DMS 273 (cell line): ENCODE results near the gene PPOX.

Source experiments
- DNase-seq: peaks from one replicate; lab custom pipeline; 2025; ENCODE audit not compliant: unreplicated experiment; lab: John Stamatoyannopoulos, UW

Gene PPOX

DNA sequence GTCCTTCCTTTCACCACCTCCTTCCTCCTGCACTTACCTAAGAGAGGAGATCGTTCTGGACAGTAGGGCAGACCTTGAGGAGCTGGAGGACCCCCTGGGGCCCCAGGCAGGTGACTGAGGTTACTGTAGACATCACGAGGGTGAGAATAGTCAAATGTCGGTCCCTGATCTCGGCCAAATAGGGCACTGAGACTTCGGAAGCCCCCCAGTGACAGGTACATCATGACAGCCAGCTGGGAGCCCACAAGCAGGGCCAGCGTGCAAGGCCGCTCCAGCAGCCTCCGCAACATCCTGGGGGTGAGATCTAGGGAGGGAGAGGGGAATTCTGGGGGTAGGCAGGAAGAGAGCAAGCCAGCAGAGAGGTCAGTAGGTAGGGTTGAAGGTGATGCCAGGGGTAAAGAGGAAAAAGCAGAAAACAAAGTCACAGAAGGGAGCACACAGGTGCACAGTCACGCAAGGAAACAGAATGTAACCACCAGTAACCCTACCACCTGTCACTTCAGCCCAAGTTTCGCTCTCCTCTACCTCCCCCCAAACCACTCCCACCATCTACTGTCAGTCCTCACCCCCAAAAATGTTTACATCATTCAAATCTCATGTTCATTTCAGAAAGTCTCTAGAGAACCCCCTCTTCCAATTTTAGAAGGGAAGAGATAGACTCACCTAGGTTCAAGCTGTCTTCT lies 9.7 kb downstream of the PPOX start:
- DNase-seq = no peak

DNA sequence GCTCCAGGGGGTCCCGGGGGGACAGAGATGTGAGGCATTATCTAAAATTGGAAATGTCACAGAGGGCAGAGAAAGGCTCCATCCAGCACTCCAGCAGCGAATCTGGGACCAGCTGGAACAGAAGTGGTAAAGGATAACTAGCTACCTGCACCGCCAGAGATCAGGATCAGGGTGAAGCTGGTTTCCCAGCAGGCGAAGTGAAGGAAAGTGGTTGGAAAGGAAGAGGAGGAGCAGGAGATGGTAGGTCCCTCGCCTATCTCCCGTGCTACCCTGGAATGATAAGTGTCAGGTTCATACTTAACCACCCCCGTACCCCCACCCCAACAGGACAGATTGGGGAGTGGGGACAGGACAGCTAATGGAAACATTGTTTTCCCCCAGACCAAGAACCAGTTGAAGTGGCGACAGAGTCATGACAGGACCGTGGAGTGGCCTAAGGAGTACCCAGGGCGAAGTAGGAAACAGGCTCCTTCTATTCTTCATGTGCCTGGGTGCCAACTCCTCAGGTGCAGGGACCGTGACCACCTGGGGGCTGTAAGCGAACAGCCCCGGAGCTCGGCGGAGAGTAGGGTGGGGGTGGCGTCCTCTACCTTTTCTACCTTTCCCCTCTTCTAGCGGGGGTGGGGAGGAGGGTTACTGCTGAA lies 10.4 kb downstream of the PPOX start:
- DNase-seq = peak; percentile 30

DNA sequence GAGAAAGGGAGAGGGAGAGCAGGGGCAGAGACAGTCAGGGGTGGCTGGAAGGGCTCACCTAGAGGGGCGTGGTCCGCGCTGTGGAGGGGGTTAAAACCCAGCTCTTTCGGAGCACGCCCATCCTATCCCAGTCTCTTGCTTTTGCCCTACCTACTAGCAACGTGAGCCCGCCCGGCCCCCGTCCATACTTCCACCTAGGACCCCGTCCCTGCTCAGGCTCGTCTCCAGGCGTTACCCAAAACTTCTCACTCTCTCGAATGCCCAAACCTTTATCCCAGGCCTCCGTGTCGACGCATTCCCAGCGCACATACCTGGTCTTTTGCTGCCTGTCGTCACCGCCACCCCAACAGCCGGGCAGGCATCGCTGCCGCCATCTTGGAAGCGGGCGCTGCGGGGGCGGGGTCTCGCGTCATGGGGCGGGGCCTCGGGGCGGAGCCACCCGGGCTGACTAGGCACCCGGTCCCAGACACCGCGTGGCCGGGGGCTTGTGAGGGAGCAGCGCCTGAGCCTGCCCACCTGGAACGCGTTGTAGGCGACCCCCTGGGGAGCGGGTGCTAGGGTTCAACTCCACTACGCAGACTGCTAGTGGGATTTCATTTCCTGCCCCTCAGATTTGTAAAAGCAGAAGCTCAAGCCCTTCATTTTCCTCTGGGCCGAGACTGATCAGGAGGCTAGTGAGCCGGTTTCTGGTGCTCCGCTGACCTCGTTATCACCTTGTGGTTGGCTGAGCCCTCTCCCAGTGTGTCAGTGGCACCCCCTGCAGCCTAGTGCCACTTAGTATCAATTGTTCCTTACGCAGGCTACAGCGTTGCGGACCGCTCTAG lies 11.1 kb downstream of the PPOX start, which contains the start of gene B4GALT3:
B4GALT3 (minus strand) TSS at position 396 of the 824 bp plus-strand sequence. CDS start 1,447 bp downstream, outside the sequence.
- peak; percentile 92 for DNase-seq

DNA sequence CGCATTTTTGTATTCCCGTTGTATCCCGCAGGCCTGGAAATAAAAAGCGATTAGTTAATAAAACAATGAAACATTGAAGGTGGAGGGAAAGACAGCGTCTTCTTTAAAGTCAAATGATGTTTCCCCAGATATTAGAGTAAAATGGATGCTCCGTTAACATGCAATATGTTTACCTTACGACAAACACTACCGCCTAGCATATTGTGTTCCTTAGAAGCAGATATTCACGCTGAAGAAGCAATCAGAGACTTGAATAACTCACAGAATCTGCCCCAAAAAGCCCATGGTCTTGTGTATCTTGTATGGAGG lies 11.7 kb downstream of the PPOX start:
- DNase-seq = no peak

DNA sequence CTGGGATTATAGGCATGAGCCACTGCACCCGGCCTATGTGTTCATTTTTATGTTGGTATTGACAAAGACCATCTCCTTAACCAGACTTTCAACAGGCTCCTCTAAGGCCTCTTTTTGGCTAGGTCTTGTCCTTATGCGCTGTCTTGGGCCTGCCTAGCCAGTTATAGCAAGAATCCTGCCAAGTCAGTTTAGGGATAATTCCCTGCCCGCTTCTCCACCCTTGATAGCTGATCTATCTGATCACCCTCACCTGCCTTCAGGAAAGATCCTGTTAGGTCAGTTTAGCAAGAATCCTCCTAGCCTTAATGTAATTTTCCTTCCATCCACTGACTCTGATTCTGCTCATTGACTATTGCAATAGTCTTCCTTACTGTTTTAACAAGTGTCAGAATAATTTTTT lies 13.5 kb downstream of the PPOX start:
- DNase-seq = no peak

DNA sequence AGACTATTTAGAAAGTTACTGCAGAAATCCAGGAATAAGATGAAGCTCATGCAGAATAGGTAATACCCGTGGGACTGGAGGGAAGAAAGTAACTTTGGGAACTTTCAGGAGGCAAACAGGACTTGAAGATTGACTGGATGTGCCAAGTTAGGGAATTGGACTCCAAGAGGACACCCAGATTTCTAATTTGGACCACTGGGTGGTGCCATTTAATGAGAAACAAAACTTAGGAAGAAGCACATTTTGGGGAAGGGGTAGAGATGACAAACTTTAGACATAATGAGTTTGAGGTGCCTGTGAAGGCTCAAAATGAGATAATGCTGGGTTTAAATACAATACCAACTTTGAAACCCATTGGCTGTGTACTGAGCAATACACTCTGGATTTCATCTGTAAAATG lies 14.4 kb downstream of the PPOX start:
- DNase-seq = peak; percentile 76

DNA sequence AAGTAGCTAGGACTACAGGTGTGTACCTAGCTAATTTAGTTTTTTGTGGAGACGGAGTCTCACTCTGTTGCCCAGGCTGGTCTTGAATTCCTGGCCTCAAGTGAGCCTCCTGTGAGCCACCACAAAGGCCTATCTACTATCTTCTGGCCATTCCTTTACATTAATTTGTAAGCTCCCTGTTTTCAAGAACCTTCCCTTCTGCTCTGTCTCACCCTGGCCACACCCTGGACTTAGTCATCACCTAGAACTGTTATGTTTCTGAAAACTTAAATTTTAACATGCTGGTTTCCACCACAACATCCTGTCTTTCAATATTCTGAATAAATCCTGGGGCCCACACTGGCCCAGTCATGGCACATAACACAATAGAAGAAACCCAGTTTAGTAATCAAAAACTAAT lies 16.0 kb downstream of the PPOX start:
- no peak for DNase-seq

DNA sequence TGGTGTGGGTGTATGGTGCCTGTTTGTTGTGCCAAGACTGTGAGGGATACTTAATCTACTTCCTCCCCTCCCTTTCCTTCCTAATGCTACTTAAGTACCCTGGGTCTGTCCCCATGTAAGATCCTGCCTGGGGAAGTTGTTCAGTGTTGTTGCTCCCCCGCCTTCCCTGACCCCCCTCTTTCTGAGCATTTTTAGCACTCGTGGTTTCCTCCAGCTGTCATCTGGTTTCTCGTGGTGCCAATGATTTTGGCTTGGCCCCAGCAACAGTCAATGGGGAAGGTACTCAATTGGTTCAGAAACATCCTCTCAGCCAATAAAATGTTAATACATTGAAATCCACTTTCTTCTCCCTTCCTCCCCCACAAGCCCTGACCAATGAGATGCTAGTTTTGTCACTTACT lies 19.1 kb downstream of the PPOX start:
- DNase-seq = peak; percentile 99

DNA sequence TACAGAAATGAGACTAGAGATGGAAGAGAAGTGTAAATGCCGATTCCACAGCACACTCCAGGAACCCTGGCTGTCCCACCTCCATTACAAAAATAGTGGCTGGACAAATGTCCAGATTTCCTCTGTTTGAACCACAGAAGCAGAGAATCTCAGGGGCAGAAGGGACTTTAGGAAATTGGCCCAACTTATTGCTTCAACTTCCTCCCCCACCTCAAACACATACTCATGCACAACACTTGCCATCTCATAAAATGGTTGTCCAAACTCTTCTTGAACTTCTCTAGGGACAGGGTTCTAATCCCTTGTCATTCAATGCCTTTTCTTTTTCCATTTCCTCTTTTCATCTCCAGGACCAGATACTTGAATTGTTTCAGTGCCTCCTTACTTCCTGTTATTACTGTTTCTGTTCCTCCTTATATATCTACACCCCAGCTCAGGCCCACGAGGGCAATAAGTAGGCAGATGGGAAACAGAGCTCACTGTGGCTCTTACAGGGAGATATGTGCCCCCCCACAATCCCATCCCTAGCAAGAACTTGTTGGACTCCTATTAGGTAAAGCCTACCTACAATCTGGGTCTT lies 19.6 kb downstream of the PPOX start:
- DNase-seq = peak; percentile 74

DNA sequence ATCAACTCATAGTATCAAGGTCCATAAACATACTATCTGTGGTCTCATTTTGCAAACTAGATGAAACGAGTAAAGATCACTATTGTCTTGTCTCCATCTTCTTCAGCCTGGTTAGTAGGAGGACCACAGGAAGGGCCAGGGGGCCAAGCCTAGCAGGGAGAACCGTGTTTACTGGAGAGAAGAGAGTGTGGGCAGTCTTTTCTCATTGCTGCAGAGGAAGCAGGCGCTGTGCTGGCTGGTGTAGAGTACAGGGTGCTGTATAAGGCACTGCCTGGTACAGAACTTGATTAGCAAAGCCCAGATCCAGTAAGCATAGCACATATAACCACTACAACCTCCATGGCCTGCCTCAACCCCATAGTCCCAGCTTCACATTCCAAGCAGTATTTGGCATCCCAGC lies 21.1 kb downstream of the PPOX start:
- DNase-seq = no peak

DNA sequence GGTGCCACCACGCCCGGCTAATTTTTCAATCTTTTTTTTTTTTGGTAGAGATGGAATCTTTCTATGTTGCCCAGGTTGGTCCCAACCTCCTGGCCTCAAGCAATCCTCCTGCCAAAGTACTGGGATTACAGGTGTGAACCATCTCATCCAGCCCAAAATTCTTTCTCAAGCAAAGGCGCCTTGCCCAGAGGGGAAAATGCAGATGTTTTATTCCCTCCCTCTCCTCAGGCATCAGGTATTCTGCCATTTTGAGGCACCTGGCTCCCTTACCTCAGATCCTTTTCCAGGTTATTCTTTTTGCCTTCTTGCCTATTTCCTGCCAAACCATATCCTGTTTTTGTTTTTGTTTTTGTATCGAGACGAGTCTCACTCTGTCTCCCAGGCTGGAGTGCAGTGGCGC lies 22.2 kb downstream of the PPOX start:
- no peak for DNase-seq

DNA sequence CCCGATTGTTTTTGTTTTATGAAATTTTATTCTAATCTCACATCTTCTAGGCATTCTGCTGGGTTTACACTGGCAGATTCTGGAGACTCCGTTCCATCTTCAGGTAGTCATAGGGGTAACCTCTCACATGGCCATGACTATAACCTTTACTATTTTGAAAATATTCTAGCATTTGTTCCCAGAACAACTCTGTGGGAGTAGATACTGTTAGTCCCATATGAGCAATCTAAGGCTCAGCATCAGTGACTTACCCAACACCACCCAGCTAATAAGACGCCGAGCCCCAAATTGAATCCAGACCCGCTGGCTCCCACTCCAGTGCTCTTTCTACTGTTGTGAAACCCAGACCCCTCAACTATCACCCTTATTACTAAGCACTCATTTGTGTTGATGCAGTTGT lies 22.8 kb downstream of the PPOX start:
- no peak for DNase-seq

DNA sequence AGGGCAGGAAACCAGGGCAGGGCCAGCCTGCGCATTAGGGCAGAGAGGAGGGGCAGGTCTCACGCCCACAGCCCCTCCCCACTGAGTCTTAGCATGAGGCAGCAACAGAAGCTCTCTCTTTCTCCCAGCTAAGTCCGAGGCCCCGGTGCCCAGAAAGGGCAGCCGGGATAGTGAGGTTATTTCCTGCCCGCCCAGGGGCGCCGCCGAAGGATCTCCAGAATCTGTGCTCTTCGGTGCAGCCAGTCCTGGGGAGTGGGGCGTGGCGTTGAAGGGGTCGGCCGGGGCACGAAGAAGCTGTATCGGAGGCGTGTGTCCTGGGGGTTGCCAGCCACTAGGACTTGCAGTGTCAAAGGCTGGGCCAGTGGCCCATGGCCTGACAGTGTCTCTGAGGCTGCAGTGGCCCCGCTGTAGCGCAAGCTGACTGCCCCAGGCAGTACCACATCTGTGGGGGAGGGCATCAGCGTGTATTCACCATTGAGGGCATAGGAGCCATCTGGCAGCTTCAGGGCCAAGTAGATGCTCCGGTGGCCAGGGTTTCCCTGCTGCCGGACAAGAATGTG lies 24.8 kb downstream of the PPOX start:
- DNase-seq = peak; percentile 48

DNA sequence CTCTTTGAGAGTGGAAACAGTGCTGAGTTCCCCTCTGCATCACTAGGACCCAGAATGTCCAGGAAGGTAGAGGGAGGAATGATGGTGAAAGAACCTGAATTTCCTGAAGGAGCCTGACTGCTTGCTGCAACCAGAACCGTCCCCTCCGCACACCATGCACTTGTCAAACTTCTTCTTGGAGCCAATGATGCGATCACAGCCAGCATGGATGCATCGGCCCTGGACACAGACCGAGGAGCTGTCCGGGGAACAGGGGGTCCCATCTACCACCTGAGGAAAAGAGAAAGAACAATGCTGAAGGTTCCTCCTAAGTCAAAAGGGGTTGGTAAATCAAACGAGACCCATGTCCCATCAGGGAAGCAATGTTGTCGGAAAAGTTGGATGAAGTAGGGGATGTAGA lies 25.7 kb downstream of the PPOX start:
- DNase-seq = no peak

DNA sequence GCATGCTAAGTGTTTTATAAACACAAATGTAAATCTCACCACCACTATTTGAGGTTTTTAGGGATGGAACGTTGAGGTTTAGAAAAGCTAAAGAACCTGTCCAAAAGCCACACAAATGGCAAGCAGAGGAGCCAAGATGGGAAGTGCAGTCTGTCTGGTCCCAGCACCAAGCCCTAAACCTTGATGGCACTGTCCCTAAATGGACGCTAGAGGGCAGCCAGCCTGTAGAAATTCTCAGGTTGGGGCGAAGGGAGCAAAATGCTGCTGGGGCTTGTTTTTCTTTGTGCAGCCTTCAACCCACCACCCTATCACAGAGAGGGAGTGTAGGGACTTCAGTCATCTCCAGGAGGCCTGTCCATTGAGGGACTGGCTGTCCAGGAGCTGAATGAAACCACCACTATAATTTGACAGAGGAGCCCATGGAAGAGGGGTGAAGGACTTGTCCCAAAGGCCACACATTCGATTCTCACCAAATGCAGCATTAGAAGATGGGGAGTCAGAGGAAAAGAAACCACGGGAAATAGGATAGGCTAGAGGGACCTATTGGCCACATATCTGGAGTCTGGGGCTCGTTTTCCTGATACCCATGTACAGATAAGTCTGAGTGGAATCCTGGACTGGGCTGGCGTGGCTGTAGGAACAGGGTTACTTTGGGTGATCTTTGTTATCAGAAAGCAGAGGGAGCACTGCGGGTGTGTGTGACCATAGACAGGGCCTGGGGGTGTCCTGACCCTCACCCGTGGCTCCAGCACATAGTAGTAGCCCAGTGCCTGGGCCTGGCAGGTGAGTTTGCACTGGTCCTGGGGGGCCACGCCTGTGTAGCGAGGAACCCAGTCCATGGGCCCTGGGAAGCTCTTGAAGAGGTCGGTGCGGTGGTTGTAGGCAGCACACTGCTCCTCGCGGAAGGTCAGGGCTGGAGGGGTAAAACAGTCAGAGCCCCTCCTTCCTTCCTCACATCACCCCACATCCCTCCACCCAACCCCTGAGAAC lies 26.5 kb downstream of the PPOX start:
- DNase-seq = peak; percentile 90

DNA sequence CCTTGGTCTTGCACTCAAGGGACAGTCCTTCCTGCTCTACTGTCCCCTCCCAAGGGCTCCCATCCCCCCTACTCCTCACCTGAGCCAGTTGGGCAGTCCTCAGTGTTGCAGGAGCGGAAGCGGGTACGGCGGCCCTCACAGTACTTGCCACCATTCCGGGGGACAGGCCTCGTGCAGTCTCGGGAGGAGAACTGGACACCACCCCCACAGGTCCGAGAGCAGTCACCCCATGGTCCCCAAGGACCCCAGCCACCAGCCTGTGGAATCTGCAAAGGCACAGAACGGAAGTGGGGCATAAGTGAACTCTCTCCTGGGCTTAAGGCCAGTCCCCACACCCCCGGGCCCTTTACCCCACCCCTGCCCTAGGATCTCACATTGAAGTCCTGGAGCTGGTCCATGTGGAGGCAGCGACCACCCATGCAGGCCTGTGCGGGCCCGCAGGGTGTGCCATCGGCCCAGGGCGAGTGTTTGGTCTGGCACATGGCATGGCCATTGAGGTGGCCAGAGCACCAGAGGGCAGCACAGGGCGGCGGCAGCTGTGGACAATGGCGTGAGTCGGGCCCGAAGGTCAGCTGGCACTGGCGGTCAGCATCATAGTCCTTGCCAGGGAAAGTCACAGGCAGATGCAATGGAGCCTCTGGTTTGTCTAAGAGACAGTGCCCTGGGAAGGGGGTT lies 27.5 kb downstream of the PPOX start:
- DNase-seq = no peak

DNA sequence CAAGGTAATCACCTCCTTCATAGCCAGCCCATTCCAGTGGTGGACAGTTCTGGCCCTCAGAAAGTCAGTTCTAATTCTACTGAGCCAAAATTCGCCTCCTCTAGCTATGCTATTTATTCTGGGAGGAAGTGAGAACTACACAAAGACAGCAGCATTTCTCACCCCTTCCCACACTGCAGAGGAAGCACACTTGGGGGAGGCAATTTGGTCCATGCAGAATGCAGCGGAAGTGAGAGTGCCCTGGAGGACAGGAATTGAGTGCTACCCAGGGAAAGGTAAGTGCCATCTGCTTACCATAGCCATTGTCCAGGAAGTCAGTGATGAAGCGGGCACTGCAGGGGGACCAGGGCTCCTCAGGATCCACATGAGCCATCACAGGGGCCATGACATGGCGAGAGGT lies 28.9 kb downstream of the PPOX start:
- no peak for DNase-seq

DNA sequence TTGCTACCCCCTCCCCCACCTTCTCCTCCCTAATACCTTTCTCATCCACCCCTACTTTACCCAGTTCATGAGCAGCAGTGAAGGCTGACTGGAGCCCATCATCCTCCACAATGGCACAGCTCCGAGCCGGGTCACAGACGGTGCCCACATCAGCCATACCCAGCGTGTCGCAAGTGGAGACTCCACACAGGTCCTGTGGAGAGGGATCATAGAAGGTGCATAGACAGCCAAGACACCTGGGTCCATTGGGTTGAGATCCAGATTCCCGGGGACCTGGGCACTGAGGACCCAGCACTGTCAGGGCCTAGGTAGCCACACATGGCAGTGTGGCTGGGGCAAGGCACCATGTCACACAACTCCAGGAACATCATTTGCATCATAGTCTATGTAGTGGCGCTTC lies 29.9 kb downstream of the PPOX start:
- no peak for DNase-seq

DNA sequence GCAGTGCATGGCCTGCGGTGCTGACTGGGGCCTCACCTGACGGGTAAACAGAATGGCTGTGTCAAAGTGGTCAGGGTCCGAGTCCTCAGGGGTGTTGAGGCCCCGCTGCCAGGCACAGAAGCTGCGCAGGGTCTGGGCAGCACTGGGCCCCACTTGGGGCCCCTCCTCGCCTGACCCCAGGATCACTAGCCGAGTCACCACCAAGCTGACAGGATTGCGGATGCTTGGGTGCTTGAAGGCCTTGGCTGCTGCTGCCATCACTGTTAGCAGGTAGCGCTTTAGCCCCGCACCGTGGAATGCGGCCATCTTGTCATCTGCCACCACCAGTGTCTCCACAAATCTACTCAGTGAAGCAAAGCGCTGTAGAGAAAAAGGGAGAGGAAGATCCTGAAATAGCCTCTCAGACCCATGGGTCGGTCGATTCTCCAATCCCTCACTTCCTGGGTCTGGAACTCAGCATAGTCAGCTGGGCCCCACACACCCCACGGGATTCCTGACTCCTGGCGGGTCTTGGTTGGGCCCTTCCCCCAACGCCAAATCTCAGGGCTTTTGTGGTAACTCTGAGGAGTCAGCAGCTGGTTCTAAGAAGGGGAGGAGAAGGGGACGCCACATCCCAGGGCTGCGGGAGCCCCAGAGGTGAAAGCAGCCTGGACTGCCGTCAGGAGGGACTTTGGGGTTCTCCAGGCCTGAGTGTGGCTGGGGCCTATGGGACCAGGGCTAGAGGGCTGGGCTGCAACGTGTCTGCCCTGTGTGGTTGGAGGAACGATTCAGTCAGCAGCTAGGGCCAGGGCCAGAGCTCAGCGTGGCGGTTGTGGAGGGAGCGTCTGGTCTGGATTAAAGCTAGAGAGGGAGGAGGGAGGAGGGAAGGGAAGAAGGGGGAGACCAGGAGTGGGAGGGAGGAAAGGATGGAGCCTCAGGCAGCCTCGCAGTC lies 30.6 kb downstream of the PPOX start:
- DNase-seq = peak; percentile 21
